IMR-90 (cell line): ENCODE measurements around the gene OR1E2. TPM values are rescaled to one million over a fixed set of nuclear protein-coding genes. Genes with fewer than 3 reads are reported as not detected.

Experiments used
- ATAC-seq: fragments of 200-7000 bp; cut with Tn5 transposase; 2 replicates; pipeline ENCODE4 v1.9.1; 2020; ENCODE audit warnings: low read depth, mild to moderate bottlenecking, moderate library complexity
- BruUV-seq: library from RNA; stranded (reverse); fragments of 400-500 nt; replicated peaks from 2 replicates; lab custom pipeline; 2021; lab: Mats Ljungman, UMichigan
- CTCF ChIA-PET: fragments of 300-600 bp; formaldehyde crosslinking; extraction: SDS; loops from one replicate; lab custom pipeline; 2021; ENCODE audit warnings: antibody characterized with exemption; lab: Yijun Ruan, JAX
- POLR2A ChIA-PET: fragments of 300-600 bp; sonication (Branson Sonifier 250); formaldehyde crosslinking; loops from one replicate; lab custom pipeline; 2022; ENCODE audit warnings: antibody characterized with exemption; ENCODE audit not compliant: unreplicated experiment; lab: Charles Lee
- DNase-seq: peaks from one replicate; pipeline ENCODE4 v3.0.0; 2013
- H2AFZ ChIP-seq: replicated peaks from 2 replicates; pipeline ENCODE3; 2013; ENCODE audit warnings: low read length, mild to moderate bottlenecking; ENCODE audit not compliant: poor library complexity
- H2AK5ac ChIP-seq: 2 replicates; pipeline ENCODE4 v1.6.1; 2013; ENCODE audit warnings: low read depth, low read length, inconsistent platforms
- H2AK9ac ChIP-seq: replicated peaks from 2 replicates; pipeline ENCODE3; 2013; ENCODE audit warnings: mild to moderate bottlenecking, low read depth, low read length, moderate library complexity; ENCODE audit not compliant: poor library complexity
- H2BK120ac ChIP-seq: 2 replicates; pipeline ENCODE4 v1.6.1; 2013; ENCODE audit warnings: low read depth, low read length, inconsistent platforms
- H2BK15ac ChIP-seq: 3 replicates; pipeline ENCODE4 v1.6.1; 2013; ENCODE audit warnings: low read depth, low read length, inconsistent platforms
- H2BK20ac ChIP-seq: 2 replicates; pipeline ENCODE4 v1.6.1; 2013; ENCODE audit warnings: low read depth, mild to moderate bottlenecking, inconsistent platforms, low read length, moderate library complexity
- H2BK5ac ChIP-seq: 2 replicates; pipeline ENCODE4 v1.6.1; 2013; ENCODE audit warnings: mild to moderate bottlenecking, low read depth, low read length, inconsistent platforms; ENCODE audit not compliant: poor library complexity, severe bottlenecking
- H3K14ac ChIP-seq: replicated peaks from 2 replicates; pipeline ENCODE4 v1.6.1; 2013; ENCODE audit warnings: low read depth, low read length, inconsistent platforms
- H3K18ac ChIP-seq: 2 replicates; pipeline ENCODE4 v1.6.1; 2013; ENCODE audit warnings: low read depth, low read length, control low read depth
- H3K23ac ChIP-seq: 2 replicates; pipeline ENCODE4 v1.6.1; 2013; ENCODE audit warnings: low read depth, low read length, inconsistent platforms
- H3K27ac ChIP-seq: 2 replicates; pipeline ENCODE4 v1.5.1; 2013; ENCODE audit warnings: mild to moderate bottlenecking, control low read depth, low read length; ENCODE audit not compliant: insufficient read depth
- H3K27me3 ChIP-seq: 2 replicates; pipeline ENCODE4 v1.6.1; 2013; ENCODE audit warnings: low read length; ENCODE audit not compliant: control insufficient read depth, insufficient read depth
- H3K36me3 ChIP-seq: 2 replicates; pipeline ENCODE4 v1.6.1; 2013; ENCODE audit warnings: low read length, mixed read lengths; ENCODE audit not compliant: control insufficient read depth, insufficient read depth
- H3K4ac ChIP-seq: 2 replicates; pipeline ENCODE4 v1.6.1; 2013; ENCODE audit warnings: low read depth, low read length, inconsistent platforms
- H3K4me1 ChIP-seq: 2 replicates; pipeline ENCODE4 v1.6.1; 2013; ENCODE audit warnings: low read length, mixed read lengths; ENCODE audit not compliant: control insufficient read depth, insufficient read depth
- H3K4me2 ChIP-seq: 2 replicates; pipeline ENCODE4 v1.6.1; 2013; ENCODE audit warnings: low read depth, mild to moderate bottlenecking, control low read depth, low read length, moderate library complexity
- H3K4me3 ChIP-seq: 2 replicates; pipeline ENCODE4 v1.5.1; 2013; ENCODE audit warnings: low read depth, mild to moderate bottlenecking, control low read depth, low read length, moderate library complexity; ENCODE audit not compliant: insufficient read depth
- H3K56ac ChIP-seq: 2 replicates; pipeline ENCODE4 v1.6.1; 2013; ENCODE audit warnings: low read length, inconsistent platforms; ENCODE audit not compliant: insufficient read depth; ENCODE audit errors: extremely low read depth
- H3K79me1 ChIP-seq, 2 experiments: 2 replicates each; pipeline ENCODE4 v1.6.1; 2013; ENCODE audit warnings: low read length in 2 of 2, inconsistent platforms in 1 of 2, low read depth in 1 of 2
- H3K9ac ChIP-seq: 2 replicates; pipeline ENCODE4 v1.6.1; 2013; ENCODE audit warnings: low read depth, low read length, control low read depth
- H3K9me1 ChIP-seq: 2 replicates; pipeline ENCODE4 v1.6.1; 2013; ENCODE audit warnings: low read length, inconsistent platforms; ENCODE audit not compliant: insufficient read depth
- H3K9me3 ChIP-seq: 2 replicates; pipeline ENCODE4 v1.6.1; 2013; ENCODE audit warnings: low read length; ENCODE audit not compliant: control insufficient read depth, insufficient read depth
- H4K20me1 ChIP-seq: 2 replicates; pipeline ENCODE4 v1.6.1; 2013; ENCODE audit warnings: low read length, inconsistent platforms; ENCODE audit not compliant: insufficient read depth
- H4K5ac ChIP-seq: 2 replicates; pipeline ENCODE4 v1.6.1; 2013; ENCODE audit warnings: mild to moderate bottlenecking, low read depth, low read length, control low read depth
- H4K8ac ChIP-seq, 2 experiments: 2 replicates each; pipeline ENCODE4 v1.6.1; 2013; ENCODE audit warnings: low read depth in 2 of 2, low read length in 2 of 2, control low read depth in 1 of 2, inconsistent platforms in 1 of 2
- H4K91ac ChIP-seq: 2 replicates; pipeline ENCODE4 v1.6.1; 2013; ENCODE audit warnings: low read depth, low read length, inconsistent platforms; ENCODE audit not compliant: insufficient read depth
- CEBPB ChIP-seq: IDR thresholded peaks from 2 replicates; pipeline ENCODE4 v1.6.1; 2012; ENCODE audit warnings: low read depth, low read length, improper control_type of control experiment
- CHD1 ChIP-seq: IDR thresholded peaks from 2 replicates; pipeline ENCODE4 v1.6.1; 2012; ENCODE audit warnings: low read depth, low read length, improper control_type of control experiment
- MXI1 ChIP-seq: IDR thresholded peaks from 2 replicates; pipeline ENCODE4 v1.6.1; 2012; ENCODE audit warnings: low read depth, mild to moderate bottlenecking, low read length, moderate library complexity, borderline replicate concordance
- RAD21 ChIP-seq: IDR thresholded peaks from 2 replicates; pipeline ENCODE4 v1.6.1; 2012; ENCODE audit warnings: low read length, improper control_type of control experiment
- RFX5 ChIP-seq: IDR thresholded peaks from 2 replicates; pipeline ENCODE4 v1.8.0; 2012; ENCODE audit warnings: low read depth, mild to moderate bottlenecking, low read length, moderate library complexity
- SMC3 ChIP-seq: fragments of 150-350 bp; IDR thresholded peaks from 2 replicates; pipeline ENCODE4 v1.6.1; 2016; ENCODE audit warnings: low read depth, mild to moderate bottlenecking, antibody characterized with exemption, low read length, moderate library complexity
- whole genome bisulfite sequencing, 2 experiments: methylation state at CpG; one replicate each; pipeline versions ENCODE4 v1.1.5 to v1.1.7; 2013; ENCODE audit warnings: missing lambda C conversion rate in 2 of 2; ENCODE audit not compliant: insufficient read length in 1 of 2; ENCODE audit errors: extremely low coverage in 2 of 2; 5-methylcytosine and 5-hydroxymethylcytosine counted together
- dilution Hi-C: fragments of 300-500 bp; cut with HindIII; formaldehyde crosslinking; loops from one replicate; pipeline ENCODE4 v1.14.3; 2018; ENCODE audit warnings: low sequenced_read_pairs; ENCODE audit not compliant: unreplicated experiment
- in situ Hi-C: fragments of 300-500 bp; cut with MboI; formaldehyde crosslinking; loops from 3 replicates; pipeline ENCODE4 v1.14.3; 2019; ENCODE audit warnings: low sequenced_read_pairs, inconsistent platforms, mixed read lengths
- intact Hi-C: fragments of 100-400 bp; cut with micrococcal nuclease; formaldehyde crosslinking; loops from 2 replicates; pipeline ENCODE4 v1.10.0; 2022
- polyA plus RNA-seq, 3 experiments: library from polyadenylated mRNA; depleted of rRNA; stranded (reverse); fragments of >200 nt; gene quantifications; 2 replicates each; pipeline ENCODE4 v1.2.3, GENCODE V29; 2012; ENCODE audit warnings: low replicate concordance in 1 of 3
- total RNA-seq: library from RNA; depleted of rRNA; stranded (reverse); fragments of >200 nt; gene quantifications from 2 replicates; pipeline ENCODE4 v1.2.3, GENCODE V29; 2012

The OR1E2 gene
- total and polyA plus RNA-seq, 2 of the 4 experiments (the other 2 are of a cell fraction): not detected

- H2AK5ac ChIP-seq: no peak within 1 kb of the TSS
- no peak within 1 kb of the TSS for H2AK9ac ChIP-seq
- H3K27me3 ChIP-seq: peaks cover 2% of the 10 kb centered on the region; the same call in 1 of the 2 replicates
- no peak for TF ChIP-seq RFX5
- TF ChIP-seq CEBPB: peak; percentile 53
- no peak for TF ChIP-seq MXI1
- TF ChIP-seq SMC3: no peak
- TF ChIP-seq CHD1: no peak
- TF ChIP-seq RAD21: no peak
- no peaks in the 10 kb centered on the region for H3K9me1 ChIP-seq
- no peaks in the 10 kb centered on the region for H3K36me3 ChIP-seq
- DNase-seq (peak; percentile 3), ATAC-seq (peak; percentile 76)
- no peak within 1 kb of the TSS for H3K56ac ChIP-seq
- peaks cover 3% of the 10 kb centered on the region; the same call in 1 of the 2 replicates for H3K9me3 ChIP-seq
- POLR2A ChIA-PET: no interaction called here
- no peak within 1 kb of the TSS for H2BK15ac ChIP-seq
- H3K18ac ChIP-seq: no peak within 1 kb of the TSS
- no peak within 1 kb of the TSS for H3K14ac ChIP-seq
- H4K91ac ChIP-seq: no peak within 1 kb of the TSS
- dilution Hi-C loops: no loop called here
- no peak within 1 kb of the TSS for H3K27ac ChIP-seq
- intact Hi-C loops: no loop called here
- no peak within 1 kb of the TSS for H4K8ac ChIP-seq
- H3K4me2 ChIP-seq: peak within 1 kb of the TSS; percentile 86
- no peaks in the 10 kb centered on the region for H3K4me1 ChIP-seq
- no peak within 1 kb of the TSS for H2BK20ac ChIP-seq
- no peak within 1 kb of the TSS for H3K4ac ChIP-seq
- H2BK5ac ChIP-seq: no peak within 1 kb of the TSS
- H4K5ac ChIP-seq: no peak within 1 kb of the TSS
- WGBS, 2 experiments: 40% methylated on average over 1 of the region's 7 CpGs; no CpG with 5 or more reads in 1 of the 2 experiments
- no peak within 1 kb of the TSS for H2BK120ac ChIP-seq
- H3K4me3 ChIP-seq: peak within 1 kb of the TSS; percentile 33; the same call in 1 of the 2 replicates
- no peaks in the 10 kb centered on the region for H4K20me1 ChIP-seq
- no peak within 1 kb of the TSS for H3K23ac ChIP-seq
- H2AFZ ChIP-seq: no peak within 1 kb of the TSS
- H3K9ac ChIP-seq: no peak within 1 kb of the TSS
- H3K79me1 ChIP-seq: no peaks in the 10 kb centered on the region
- CTCF ChIA-PET: no interaction called here
- in situ Hi-C loops: no loop called here
- no TSS peak for BruUV-seq
Measured at GRCh38 chr17:3475812-3476610, 42.4 kb upstream of the OR1E2 start, which contains the start of gene ASPA. Gene ASPA (plus strand): TSS chr17:3475997. CDS start chr17:3476160, 163 bp downstream.
